CD4-positive, alpha-beta T cell treated with Interleukin-17A for 4 hours (primary cell): ENCODE measurements around the gene CD109.
A peak's percentile ranks its signal among the peaks of the same experiment; 100 is the strongest.
"Not testable (repeated sequence)": the region's sequence is repeated elsewhere in the genome, so short reads cannot be mapped to it uniquely, and the experiment has no call there.

ENCODE experiments used
- DNase-seq: peaks from one replicate; pipeline ENCODE4 v3.0.0-alpha.2; 2020; ENCODE audit warnings: mixed read lengths

The CD109 gene

DNA sequence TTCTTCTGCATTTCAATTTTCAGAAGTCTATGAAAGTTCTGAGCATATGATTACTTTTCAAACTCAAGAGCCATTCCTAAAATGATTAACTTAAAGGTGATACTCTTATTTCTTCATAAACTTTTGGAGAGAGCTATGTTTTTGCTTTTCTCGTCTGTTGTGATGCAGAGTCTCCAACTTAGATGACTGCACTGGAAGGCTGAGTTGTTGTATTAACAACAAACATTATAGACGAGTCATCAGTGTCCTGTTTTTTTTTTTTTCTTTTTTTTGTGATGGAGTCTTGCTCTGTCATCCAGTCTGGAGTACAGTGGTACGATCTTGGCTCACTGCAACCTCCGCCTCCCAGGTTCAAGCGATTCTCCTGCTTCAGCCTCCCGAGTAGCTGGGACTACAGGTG, 101.9 kb downstream of the CD109 start:
- DNase-seq = no peak

GRCh38 chr6:73798592-73798991, 102.6 kb downstream of the CD109 start:
- DNase-seq = no peak

- DNase-seq = no peak
Observed at GRCh38 chr6:73800997-73801396, 105.0 kb downstream of the CD109 start.

DNA sequence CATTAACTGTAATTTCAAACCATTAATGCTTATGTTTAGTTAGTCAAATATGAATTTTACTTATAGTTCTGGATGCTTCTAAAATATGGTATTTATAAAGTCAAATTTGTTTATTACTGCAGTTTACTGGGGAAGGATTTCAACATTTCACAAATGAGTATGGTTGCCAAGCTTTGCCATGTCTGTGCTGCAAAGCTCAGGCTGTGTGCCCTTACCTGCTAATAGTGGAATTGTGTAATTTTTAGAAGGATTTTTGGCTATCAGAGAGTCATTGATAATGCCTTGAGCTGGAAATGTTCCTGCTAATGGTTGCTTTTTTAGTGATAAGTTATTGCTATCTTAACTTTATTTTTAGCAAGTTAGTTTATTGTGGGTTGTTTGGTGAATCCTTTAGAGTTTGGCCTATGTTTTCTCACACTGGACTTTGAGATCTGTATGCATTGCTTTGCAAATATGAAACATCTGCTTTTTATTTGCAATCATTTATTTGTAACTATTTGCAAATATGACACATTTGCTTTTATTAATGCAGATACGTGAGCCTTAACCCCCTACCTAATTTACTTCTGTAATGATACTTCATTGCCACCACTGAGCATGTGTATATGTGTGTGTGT, 105.8 kb downstream of the CD109 start:
- no peak for DNase-seq

- no peak for DNase-seq
Observed at GRCh38 chr6:73802366-73802765, 106.4 kb downstream of the CD109 start.

GRCh38 chr6:73803562-73804241, 107.7 kb downstream of the CD109 start:
- no peak for DNase-seq

DNA sequence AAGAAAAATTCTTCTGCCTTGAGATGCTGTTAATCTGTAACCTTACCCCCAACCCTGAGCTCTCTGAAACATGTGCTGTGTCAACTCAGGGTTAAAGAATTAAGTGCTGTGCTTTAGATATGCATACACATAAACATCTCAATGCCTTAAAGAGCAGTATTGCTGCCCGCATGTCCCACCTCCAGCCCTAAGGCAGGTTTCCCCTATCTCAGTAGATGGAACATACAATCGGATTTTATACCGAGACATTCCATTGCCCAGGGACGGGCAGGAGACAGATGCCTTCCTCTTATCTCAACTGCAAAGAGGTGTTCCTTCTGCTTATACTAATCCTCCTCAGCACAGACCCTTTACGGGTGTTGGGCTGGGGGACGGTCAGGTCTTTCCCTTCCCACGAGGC, 109.2 kb downstream of the CD109 start:
- not testable (repeated sequence) for DNase-seq

GRCh38 chr6:73805982-73806381, 110.0 kb downstream of the CD109 start:
- not testable (repeated sequence) for DNase-seq

DNA sequence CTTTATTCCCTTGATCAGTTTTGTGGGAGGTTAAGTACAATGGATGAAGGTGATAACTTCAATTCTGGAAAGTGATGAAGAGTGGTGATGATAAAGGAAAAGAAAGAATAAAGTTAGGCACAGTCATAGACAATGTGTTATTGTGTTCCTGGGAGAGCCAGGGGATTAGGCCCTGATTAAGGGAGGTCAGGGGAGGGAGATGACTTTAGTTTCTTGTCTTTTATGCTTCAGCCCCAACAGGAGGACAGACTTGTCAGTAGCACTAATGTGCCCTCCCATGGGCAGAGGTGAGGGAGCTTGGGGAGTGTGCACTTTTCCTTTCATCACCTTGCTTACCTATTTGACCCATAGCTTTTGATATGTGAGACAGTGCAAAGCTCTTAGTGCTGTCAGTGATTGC, 115.7 kb downstream of the CD109 start:
- no peak for DNase-seq

GRCh38 chr6:73817253-73817652, 121.2 kb downstream of the CD109 start:
- DNase-seq = no peak

DNA sequence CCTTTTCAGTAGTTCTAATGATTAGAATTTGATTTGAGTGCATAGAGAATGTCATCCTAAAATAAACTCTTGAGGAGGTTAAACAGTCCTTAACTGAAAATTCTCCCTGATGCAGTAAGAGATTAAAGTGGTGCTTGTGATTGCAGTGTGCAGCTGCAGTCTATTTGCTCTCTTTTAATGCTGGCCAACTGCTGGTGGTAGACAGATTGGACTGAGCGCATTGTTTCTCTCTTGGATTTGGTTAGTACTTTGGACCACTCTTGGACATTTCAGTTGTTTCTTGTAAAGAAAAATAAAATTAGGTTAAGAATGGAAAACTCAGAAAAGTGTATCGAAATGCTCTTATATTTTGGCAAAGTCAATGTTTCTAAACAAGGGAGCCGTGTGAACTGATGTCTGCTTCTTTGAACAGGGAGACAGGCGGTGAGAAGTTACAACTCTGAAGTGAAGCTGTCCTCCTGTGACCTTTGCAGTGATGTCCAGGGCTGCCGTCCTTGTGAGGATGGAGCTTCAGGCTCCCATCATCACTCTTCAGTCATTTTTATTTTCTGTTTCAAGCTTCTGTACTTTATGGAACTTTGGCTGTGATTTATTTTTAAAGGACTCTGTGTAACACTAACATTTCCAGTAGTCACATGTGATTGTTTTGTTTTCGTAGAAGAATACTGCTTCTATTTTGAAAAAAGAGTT, 127.2 kb downstream of the CD109 start:
- no peak for DNase-seq

DNA sequence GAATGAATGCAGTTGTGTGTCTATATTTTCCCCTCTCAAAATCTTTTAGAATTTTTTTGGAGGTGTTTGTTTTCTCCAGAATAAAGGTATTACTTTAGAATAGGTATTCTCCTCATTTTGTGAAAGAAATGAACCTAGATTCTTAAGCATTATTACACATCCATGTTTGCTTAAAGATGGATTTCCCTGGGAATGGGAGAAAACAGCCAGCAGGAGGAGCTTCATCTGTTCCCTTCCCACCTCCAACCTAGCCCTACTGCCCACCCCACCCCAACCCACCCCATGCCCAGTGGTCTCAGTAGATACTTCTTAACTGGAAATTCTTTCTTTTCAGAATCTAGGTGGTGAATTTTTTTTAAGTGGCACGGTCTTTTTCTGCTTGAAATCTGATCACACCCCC, 127.8 kb downstream of the CD109 start:
- DNase-seq = no peak

GRCh38 chr6:73826571-73826970, 130.6 kb downstream of the CD109 start:
- DNase-seq = no peak

- no peak for DNase-seq
Observed at GRCh38 chr6:73830119-73830518, 134.1 kb downstream of the CD109 start.

GRCh38 chr6:73832313-73832712, 136.3 kb downstream of the CD109 start:
- no peak for DNase-seq

- not testable (repeated sequence) for DNase-seq
Observed at GRCh38 chr6:73844696-73845095, 148.7 kb downstream of the CD109 start.

GRCh38 chr6:73851048-73851447, 155.0 kb downstream of the CD109 start:
- not testable (repeated sequence) for DNase-seq

DNA sequence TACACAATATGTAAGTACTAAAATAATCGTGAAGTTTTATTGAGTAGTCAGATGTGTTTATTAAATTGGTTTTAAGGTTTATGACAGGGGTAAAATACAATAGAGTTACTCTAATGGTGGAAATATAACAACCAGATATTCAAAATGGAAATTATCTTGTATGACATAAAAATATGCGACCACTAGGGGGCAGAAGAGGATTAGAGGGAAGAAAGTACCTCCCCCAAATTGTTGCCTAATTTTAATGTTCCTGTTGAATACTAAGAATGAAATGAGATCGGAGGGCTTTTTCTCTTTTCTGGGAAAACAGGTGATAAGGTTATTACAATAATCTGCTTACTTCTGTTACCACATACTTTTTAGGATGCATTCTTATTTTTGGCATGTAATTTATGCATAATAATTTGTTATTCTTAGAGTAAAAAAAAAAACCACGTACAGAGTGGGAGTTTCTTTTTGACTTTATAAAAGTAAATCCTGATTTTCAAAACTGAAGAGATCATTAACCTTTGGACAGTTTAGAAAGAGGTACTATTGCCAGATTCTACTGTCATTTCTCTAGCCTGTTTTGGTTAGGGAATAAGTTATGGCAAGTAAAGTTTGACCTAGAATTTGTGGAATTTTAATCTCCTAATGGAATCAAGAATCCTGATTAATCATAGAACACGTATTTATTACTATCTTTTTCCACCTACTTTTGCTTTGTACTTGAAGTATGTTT, 159.2 kb downstream of the CD109 start:
- DNase-seq = peak; percentile 16

DNA sequence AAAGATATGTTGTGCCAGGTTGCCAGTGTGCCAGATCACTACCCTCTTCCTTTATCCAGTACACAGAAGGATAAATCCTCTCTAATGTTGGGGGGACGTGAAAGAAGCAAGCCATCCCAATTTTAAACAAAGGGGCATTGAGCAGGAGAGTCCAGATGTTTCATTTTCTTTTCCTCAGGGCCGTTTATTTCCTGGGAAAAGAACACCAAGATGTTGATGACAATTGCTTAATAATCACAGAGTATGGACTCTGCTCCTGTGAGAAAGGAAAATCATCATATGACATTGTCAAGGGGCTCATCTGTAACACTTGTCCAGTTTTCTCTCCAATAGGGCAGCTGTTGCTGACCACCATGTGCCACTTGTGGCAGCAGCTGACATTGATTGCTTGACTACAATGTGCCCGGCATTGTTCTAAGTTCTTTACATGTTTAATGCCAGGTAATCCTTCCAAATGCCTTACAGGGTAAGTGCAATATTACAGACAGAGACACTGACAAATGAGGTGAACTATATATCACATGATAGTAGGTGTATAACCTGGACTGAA, 161.4 kb downstream of the CD109 start:
- DNase-seq = no peak

GRCh38 chr6:73858376-73858775, 162.4 kb downstream of the CD109 start:
- no peak for DNase-seq

GRCh38 chr6:73860303-73860702, 164.3 kb downstream of the CD109 start:
- DNase-seq = no peak

GRCh38 chr6:73866305-73866704, 170.3 kb downstream of the CD109 start:
- no peak for DNase-seq

- no peak for DNase-seq
Observed at GRCh38 chr6:73867411-73867810, 171.4 kb downstream of the CD109 start.
